Bronchial epithelial cell (primary cell): ENCODE data around the gene PSPH. TPM values are rescaled to one million over a fixed set of nuclear protein-coding genes. Genes with fewer than 3 reads are reported as not detected.
"Not testable (repeated sequence)": the region's sequence is repeated elsewhere in the genome, so short reads cannot be mapped to it uniquely, and the experiment has no call there.

Experiments used
- DNase-seq: peaks from one replicate; pipeline ENCODE4 v3.0.0-alpha.2; 2010; ENCODE audit warnings: low read depth
- FAIRE-seq: peaks from 2 replicates; lab custom pipeline; 2011; peaks lifted over from hg19 to GRCh38; lab: Jason Lieb, UNC
- H3K27me3 ChIP-seq: 2 replicates; pipeline ENCODE4 v1.5.1; 2011; ENCODE audit warnings: low read length; ENCODE audit not compliant: control insufficient read depth, insufficient read depth
- H3K36me3 ChIP-seq: 2 replicates; pipeline ENCODE4 v1.5.1; 2011; ENCODE audit warnings: low read length; ENCODE audit not compliant: control insufficient read depth, insufficient read depth
- H3K4me3 ChIP-seq: 2 replicates; pipeline ENCODE4 v1.5.1; 2011; ENCODE audit warnings: mild to moderate bottlenecking, low read depth, low read length, control low read depth
- CTCF ChIP-seq: IDR thresholded peaks from 2 replicates; pipeline ENCODE4 v1.5.1; 2011; ENCODE audit warnings: mild to moderate bottlenecking, moderate library complexity, low read length, control low read depth, inconsistent platforms; ENCODE audit not compliant: insufficient read depth, severe bottlenecking
- total RNA-seq: library from RNA; depleted of rRNA; stranded (reverse); fragments of >200 nt; gene quantifications from 2 replicates; pipeline ENCODE4 v1.2.1, GENCODE V29; 2014

Gene PSPH
- 162 and 199 TPM in 2 replicates for total RNA-seq

- FAIRE-seq (no peak), DNase-seq (peak; percentile 94)
- peaks cover 7% of the 10 kb centered on the region for H3K36me3 ChIP-seq
- peak within 1 kb of the TSS; percentile 90 for H3K4me3 ChIP-seq
- TF ChIP-seq CTCF = no peak
- no peaks in the 10 kb centered on the region for H3K27me3 ChIP-seq
Measured at GRCh38 chr7:56051339-56052191, at the start of gene PSPH, which contains the start of gene CCT6A. PSPH (minus strand) TSS chr7:56051444; CDS start chr7:56021212, 30,232 bp downstream. CCT6A (plus strand) TSS chr7:56051765; CDS start chr7:56051849, 84 bp downstream.

DNA sequence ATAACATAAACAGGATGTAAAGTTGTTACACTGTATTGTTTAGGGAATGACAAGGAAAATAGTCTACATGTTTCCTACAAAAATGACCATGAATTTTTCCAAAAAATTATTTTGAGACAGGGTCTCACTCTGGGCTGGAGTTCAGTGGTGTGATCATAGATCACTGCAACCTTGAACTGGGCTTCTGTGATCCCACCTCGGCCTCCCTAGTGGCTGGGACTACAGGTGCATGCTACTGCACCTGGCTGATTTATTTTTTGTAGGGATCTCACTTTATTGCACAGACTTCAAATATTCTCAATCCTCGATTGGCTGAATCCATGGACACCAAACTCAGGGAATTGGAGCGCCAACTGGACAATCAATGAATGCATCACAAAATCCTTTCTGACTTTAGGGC is 48.4 kb upstream of the PSPH start:
- H3K27me3 ChIP-seq = no peaks in the 10 kb centered on the region
- FAIRE-seq = no peak
- TF ChIP-seq CTCF = no peak
- H3K4me3 ChIP-seq = no peak overlapping the region
- DNase-seq = no peak
- peaks cover 13% of the 10 kb centered on the region for H3K36me3 ChIP-seq

GRCh38 chr7:56098187-56099008 is 47.2 kb upstream of the PSPH start:
- not testable (repeated sequence) for FAIRE-seq, H3K4me3 ChIP-seq, H3K36me3 ChIP-seq, H3K27me3 ChIP-seq, DNase-seq

DNA sequence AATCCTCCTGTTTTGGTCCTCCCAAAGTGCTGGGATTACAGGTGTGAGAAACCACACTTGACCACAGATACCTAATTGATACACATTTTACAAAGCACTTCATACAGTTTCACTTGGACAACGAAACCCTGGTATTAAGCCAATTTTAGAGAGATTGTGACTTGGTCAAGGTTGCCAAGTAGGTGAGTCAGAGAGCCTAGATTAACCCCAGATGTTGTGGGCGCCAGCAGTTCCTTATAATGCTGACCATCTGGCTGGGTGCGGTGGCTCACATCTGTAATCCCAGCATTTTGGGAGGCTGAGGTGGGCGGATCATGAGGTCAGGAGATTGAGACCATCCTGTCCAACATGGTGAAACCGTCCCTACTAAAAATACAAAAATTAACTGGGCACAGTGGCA is 46.5 kb upstream of the PSPH start:
- DNase-seq = peak; percentile 18
- no peak for TF ChIP-seq CTCF
- H3K27me3 ChIP-seq = no peaks in the 10 kb centered on the region
- H3K4me3 ChIP-seq = no peak overlapping the region
- H3K36me3 ChIP-seq = peaks cover 7% of the 10 kb centered on the region
- FAIRE-seq = no peak

GRCh38 chr7:56092789-56093531 is 41.7 kb upstream of the PSPH start, which contains the start of gene PHKG1:
PHKG1 (minus strand) TSS chr7:56092952; CDS start chr7:56088941, 4,011 bp downstream.
- FAIRE-seq (no peak), DNase-seq (peak; percentile 50)
- peaks cover 1% of the 10 kb centered on the region for H3K36me3 ChIP-seq
- no peaks in the 10 kb centered on the region for H3K27me3 ChIP-seq
- H3K4me3 ChIP-seq = no peak within 1 kb of the TSS
- TF ChIP-seq CTCF = peak; percentile 74

- not testable (repeated sequence) for FAIRE-seq, H3K36me3 ChIP-seq, H3K27me3 ChIP-seq, DNase-seq, H3K4me3 ChIP-seq
Measured at GRCh38 chr7:56092388-56092787, 41.1 kb upstream of the PSPH start.
